Common myeloid progenitor, CD34-positive (primary cell): ENCODE results near the gene TRPT1.
A peak's percentile ranks its signal among the peaks of the same experiment; 100 is the strongest.

Experiments used
- CTCF ChIA-PET: fragments of 350-600 bp; sonication (Branson Sonifier 250); formaldehyde crosslinking; loops from one replicate; lab custom pipeline; 2021; ENCODE audit warnings: antibody characterized with exemption; lab: Charles Lee
- POLR2A ChIA-PET: fragments of 350-600 bp; sonication (Branson Sonifier 250); formaldehyde crosslinking; loops from one replicate; lab custom pipeline; 2021; ENCODE audit warnings: antibody characterized with exemption; lab: Charles Lee
- DNase-seq, 3 donors: peaks; one replicate each; pipeline versions ENCODE4 v3.0.0 to v3.0.0-alpha.2; 2013
- H3K27ac ChIP-seq, 2 experiments: 1 replicate in 1 of 2; 2 replicates in 1 of 2; pipeline ENCODE4 v1.7.0; 2013; ENCODE audit warnings: inconsistent platforms in 2 of 2, low read length in 2 of 2, mild to moderate bottlenecking in 2 of 2, low read depth in 1 of 2, moderate library complexity in 1 of 2; ENCODE audit not compliant: severe bottlenecking in 2 of 2, insufficient read depth in 1 of 2, poor library complexity in 1 of 2
- H3K27me3 ChIP-seq, 5 experiments: replicated peaks in 2 of 5; 1 replicate in 3 of 5; 2 replicates in 2 of 5; pipeline versions ENCODE4 v1.6.1 to v1.7.0; 2013; ENCODE audit warnings: low read length in 4 of 5, mild to moderate bottlenecking in 2 of 5, moderate library complexity in 2 of 5, inconsistent platforms in 1 of 5; ENCODE audit not compliant: insufficient read depth in 5 of 5, control insufficient read depth in 4 of 5
- H3K36me3 ChIP-seq, 4 experiments: 1 replicate in 2 of 4; 2 replicates in 2 of 4; pipeline versions ENCODE4 v1.6.1 to v1.7.0; 2013; ENCODE audit warnings: low read length in 3 of 4, control low read depth in 1 of 4, mild to moderate bottlenecking in 1 of 4; ENCODE audit not compliant: control insufficient read depth in 4 of 4, insufficient read depth in 4 of 4
- H3K4me1 ChIP-seq, 4 experiments: 1 replicate in 3 of 4; 2 replicates in 1 of 4; pipeline versions ENCODE4 v1.6.1 to v1.7.1; 2013; ENCODE audit warnings: low read length in 3 of 4, mild to moderate bottlenecking in 3 of 4, control low read depth in 1 of 4, inconsistent platforms in 1 of 4, moderate library complexity in 1 of 4; ENCODE audit not compliant: control insufficient read depth in 4 of 4, insufficient read depth in 4 of 4; ENCODE audit errors: control extremely low read depth in 1 of 4
- H3K4me3 ChIP-seq, 7 experiments: 1 replicate in 4 of 7; 2 replicates in 3 of 7; pipeline versions ENCODE4 v1.5.1 to v1.7.0; 2013; ENCODE audit warnings: mild to moderate bottlenecking in 7 of 7, low read length in 6 of 7, moderate library complexity in 6 of 7, inconsistent platforms in 2 of 7, low read depth in 2 of 7, control low read depth in 1 of 7; ENCODE audit not compliant: insufficient read depth in 4 of 7, control insufficient read depth in 1 of 7; ENCODE audit errors: extremely low read depth in 1 of 7
- H3K9me3 ChIP-seq, 5 experiments: 1 replicate in 4 of 5; 2 replicates in 1 of 5; pipeline versions ENCODE4 v1.6.1 to v1.7.1; 2013; ENCODE audit warnings: low read length in 4 of 5, mild to moderate bottlenecking in 2 of 5, inconsistent platforms in 1 of 5, low read depth in 1 of 5, moderate library complexity in 1 of 5; ENCODE audit not compliant: control insufficient read depth in 4 of 5, insufficient read depth in 2 of 5; ENCODE audit errors: control extremely low read depth in 1 of 5
- WGBS: methylation state at CpG from one replicate; pipeline ENCODE4 v1.1.5; 2013; ENCODE audit not compliant: insufficient coverage; 5-methylcytosine and 5-hydroxymethylcytosine counted together

The TRPT1 gene

DNA sequence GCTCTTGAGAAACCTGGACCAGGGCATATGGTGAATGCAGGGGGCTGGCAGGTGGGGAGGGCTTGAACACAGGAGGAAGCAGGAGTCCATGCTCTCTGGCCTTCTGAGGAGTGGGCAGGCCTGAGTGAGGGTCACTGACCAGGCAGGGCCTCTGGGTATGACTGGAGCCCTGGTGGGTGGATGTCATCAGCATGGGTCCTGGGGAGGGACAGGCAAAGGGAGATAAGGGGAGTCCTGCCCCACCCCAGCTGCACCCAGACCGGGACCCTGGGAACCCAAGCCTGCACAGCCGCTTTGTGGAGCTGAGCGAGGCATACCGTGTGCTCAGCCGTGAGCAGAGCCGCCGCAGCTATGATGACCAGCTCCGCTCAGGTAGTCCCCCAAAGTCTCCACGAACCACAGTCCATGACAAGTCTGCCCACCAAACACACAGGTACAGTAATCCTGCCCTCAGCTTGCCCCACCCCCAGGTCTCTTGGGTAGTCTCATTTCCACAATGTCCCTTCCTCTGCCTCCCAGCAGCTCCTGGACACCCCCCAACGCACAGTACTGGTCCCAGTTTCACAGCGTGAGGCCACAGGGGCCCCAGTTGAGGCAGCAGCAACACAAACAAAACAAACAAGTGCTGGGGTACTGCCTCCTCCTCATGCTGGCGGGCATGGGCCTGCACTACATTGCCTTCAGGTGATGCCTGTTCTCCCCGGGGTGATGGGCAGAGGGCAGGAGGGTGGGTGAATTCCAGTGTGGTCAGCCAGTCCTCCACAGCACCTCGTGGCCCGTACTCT is 6.4 kb upstream of the TRPT1 start:
- CTCF ChIA-PET = interaction anchor here (0.6 to 5.4 kb wide), 9 partner anchors 13 to 1367 kb away, joined by 3 to 58 read pairs (median 5); partner anchors contain the start of genes FERMT3 and PLCB3
- POLR2A ChIA-PET = interaction anchor here (1.2 to 3.1 kb wide), 2 partner anchors 9 to 26 kb away, joined by 3 to 12 read pairs; partner anchors contain the start of genes FERMT3 and FKBP2
- 90% methylated on average over 15 of the region's 15 CpGs for WGBS
- no peak overlapping the region for H3K4me3 ChIP-seq
- H3K36me3 ChIP-seq = peaks cover 0 to 5% (median 3%) of the 10 kb centered on the region in 4 experiments
- H3K27ac ChIP-seq = no peak overlapping the region
- H3K4me1 ChIP-seq = peaks cover 0 to 47% (median 44%) of the 10 kb centered on the region in 4 experiments
- no peak for DNase-seq
- H3K27me3 ChIP-seq = no peaks in the 10 kb centered on the region
- H3K9me3 ChIP-seq = no peaks in the 10 kb centered on the region

DNA sequence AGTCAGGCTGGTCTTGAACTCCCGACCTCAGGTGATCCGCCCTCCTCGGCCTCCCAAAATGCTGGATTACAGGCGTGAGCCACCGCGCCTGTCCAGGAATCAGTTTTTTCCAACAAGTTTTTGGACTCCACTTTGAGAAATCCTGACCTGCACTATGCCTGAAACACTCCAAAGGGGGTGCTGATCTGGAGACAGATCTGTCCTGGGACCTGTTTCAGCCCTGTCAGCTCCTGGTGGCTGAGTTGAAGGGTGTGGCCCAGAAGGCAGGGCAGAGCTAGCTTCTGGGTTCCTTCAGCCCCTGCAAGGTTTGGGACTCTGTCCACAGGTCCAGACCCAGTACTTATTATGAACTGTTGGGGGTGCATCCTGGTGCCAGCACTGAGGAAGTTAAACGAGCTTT is 5.6 kb upstream of the TRPT1 start:
- Histone ChIP-seq H3K36me3 (peaks cover 0 to 4% (median 0%) of the 10 kb centered on the region in 4 experiments), H3K27me3 (no peaks in the 10 kb centered on the region), H3K4me1 (peaks cover 0 to 56% (median 53%) of the 10 kb centered on the region in 4 experiments), H3K9me3 (no peaks in the 10 kb centered on the region), H3K27ac (no peak overlapping the region), H3K4me3 (peak overlapping the region in 1 of 7 experiments; percentile 21)
- CTCF ChIA-PET = interaction anchor here (0.9 to 5.4 kb wide), 5 partner anchors 16 to 71 kb away, joined by 3 to 58 read pairs (median 3); partner anchors contain the start of genes FERMT3 and PLCB3
- POLR2A ChIA-PET = interaction anchor here (1.2 to 3.1 kb wide), 3 partner anchors 10 to 25 kb away, joined by 3 to 12 read pairs (median 4); partner anchors contain the start of genes FERMT3 and FKBP2
- DNase-seq = no peak
- WGBS = 84% methylated on average over 6 of the region's 7 CpGs

DNA sequence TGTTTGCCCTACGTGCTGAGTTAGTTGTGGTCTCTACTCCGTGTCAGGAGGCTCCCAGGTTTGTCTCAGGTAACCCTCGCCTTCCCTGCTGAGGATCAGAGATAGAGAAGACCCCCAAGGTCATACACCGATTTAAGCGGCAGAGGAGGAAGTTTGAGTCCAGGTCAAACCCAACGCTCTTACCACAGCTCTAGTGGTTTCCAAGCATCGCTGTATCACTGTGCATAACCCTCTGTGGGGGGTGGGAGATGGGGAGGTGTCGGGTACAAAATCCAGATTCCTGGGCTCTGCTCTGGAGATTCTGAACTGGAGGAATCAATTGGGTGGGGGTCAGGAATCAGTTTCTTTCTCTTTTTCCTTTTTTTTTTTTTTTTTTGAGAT is 5.0 kb upstream of the TRPT1 start:
- CTCF ChIA-PET = interaction anchor here (0.5 to 5.4 kb wide), 3 partner anchors 20 to 70 kb away, joined by 4 to 58 read pairs (median 6); partner anchors contain the start of genes FERMT3 and PLCB3
- H3K4me1 ChIP-seq = peaks cover 0 to 59% (median 57%) of the 10 kb centered on the region in 4 experiments

DNA sequence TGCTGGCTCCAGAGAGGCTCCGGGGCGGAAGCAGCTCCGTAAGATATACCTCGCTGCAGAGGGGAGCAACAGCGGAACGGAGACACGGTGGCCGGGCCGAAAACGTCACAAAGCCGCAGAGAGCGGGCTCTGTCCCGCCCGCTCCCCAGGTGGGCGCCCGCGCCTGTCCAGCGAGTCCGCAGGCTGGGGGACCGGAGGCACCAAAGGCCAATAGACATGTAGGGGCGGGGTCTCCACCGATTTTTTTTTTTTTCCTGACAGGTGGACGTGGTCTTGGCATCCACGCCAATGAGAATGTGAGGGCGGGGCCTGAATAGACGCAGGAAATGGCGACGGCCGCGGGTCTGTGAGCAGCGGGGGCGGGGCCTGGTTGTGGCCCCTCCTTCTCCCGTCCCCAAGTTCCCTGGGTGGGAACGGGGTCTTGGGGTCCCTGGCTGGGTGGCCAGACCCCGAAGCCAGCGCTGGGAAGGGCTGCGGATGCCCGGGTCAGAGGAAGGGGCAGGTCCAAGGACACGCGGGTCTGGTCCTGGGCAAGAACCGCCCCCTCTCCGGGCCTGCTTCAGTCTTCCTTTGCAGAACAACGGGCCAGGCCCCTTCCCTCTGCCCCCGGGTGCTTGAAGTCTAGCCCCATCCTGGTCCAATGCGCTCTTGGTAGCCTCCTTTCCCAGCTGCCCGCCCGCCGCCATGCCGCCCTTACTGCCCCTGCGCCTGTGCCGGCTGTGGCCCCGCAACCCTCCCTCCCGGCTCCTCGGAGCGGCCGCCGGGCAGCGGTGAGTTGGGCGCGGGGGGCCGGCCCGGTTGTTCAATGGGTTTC is 4.4 kb upstream of the TRPT1 start, which contains the start of gene DNAJC4:
DNAJC4 (plus strand) TSS at position 378 of the 814 bp plus-strand sequence; CDS start at position 685, 307 bp downstream.
- WGBS = under 1% methylated on average over 60 of the region's 62 CpGs
- ChIA-PET CTCF (interaction anchor here (0.5 to 5.4 kb wide), 3 partner anchors 24 to 74 kb away, joined by 3 to 58 read pairs (median 4); partner anchors contain the start of gene FERMT3), POLR2A (interaction anchor here (0.6 to 3.1 kb wide), 5 partner anchors 11 to 71 kb away, joined by 3 to 12 read pairs (median 4); partner anchors contain the start of genes FERMT3 and FKBP2)
- peak within 1 kb of the TSS; percentile 72 to 92 (median 77) for H3K4me3 ChIP-seq
- H3K9me3 ChIP-seq = no peaks in the 10 kb centered on the region
- H3K4me1 ChIP-seq = peaks cover 0 to 60% (median 58%) of the 10 kb centered on the region in 4 experiments
- DNase-seq = peak; percentile 88 to 93 (median 92)
- peak within 1 kb of the TSS; percentile 40 to 83 for H3K27ac ChIP-seq
- H3K27me3 ChIP-seq = no peaks in the 10 kb centered on the region
- peaks cover 0 to 4% (median 0%) of the 10 kb centered on the region in 4 experiments for H3K36me3 ChIP-seq

More for the DNA sequence above, 5.0 kb upstream of the TRPT1 start:
- POLR2A ChIA-PET = interaction anchor here (1.2 to 3.1 kb wide), 4 partner anchors 10 to 24 kb away, joined by 3 to 12 read pairs (median 4); partner anchors contain the start of genes FERMT3 and FKBP2
- Histone ChIP-seq H3K36me3 (peaks cover 0 to 4% (median 0%) of the 10 kb centered on the region in 4 experiments), H3K4me3 (peak overlapping the region; percentile 72 to 92 (median 77)), H3K9me3 (no peaks in the 10 kb centered on the region), H3K27ac (peak overlapping the region in 1 of 2 experiments; percentile 83), H3K27me3 (no peaks in the 10 kb centered on the region)
- WGBS = 0% methylated on average over 3 of the region's 8 CpGs
- DNase-seq = peak; percentile 53 to 86 (median 83)

DNA sequence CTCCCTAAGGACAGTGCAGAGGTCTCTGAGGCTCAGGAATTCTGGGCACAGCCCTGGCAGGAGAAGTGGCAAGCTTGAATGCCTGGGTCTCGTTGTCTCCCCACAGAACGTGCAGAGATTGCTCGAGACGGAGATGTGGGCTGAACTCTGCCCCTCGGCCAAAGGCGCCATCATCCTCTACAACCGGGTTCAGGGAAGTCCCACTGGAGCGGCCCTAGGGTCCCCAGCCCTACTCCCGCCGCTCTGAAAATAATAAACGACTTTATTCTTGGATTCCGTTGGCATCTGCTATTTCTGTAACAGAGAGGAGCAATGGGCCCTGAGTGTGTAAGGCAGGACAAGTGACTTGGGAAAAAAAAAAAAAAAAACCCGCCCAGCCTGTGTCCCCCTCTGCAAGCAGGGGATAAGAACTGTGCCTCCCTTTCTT is 3.8 kb upstream of the TRPT1 start:
- 74% methylated on average over 9 of the region's 13 CpGs for WGBS
- peaks cover 0 to 60% (median 58%) of the 10 kb centered on the region in 4 experiments for H3K4me1 ChIP-seq
- no peaks in the 10 kb centered on the region for H3K9me3 ChIP-seq
- POLR2A ChIA-PET = interaction anchor here (0.8 to 3.1 kb wide), 4 partner anchors 11 to 75 kb away, joined by 3 to 12 read pairs (median 4); partner anchors contain the start of genes FERMT3 and FKBP2
- no peaks in the 10 kb centered on the region for H3K27me3 ChIP-seq
- H3K4me3 ChIP-seq = peak overlapping the region in 6 of 7 experiments; percentile 73 to 92 (median 82)
- peak overlapping the region in 1 of 2 experiments; percentile 83 for H3K27ac ChIP-seq
- no peak for DNase-seq
- peaks cover 0 to 4% (median 0%) of the 10 kb centered on the region in 4 experiments for H3K36me3 ChIP-seq
- CTCF ChIA-PET = interaction anchor here (1.2 to 5.4 kb wide), 3 partner anchors 24 to 75 kb away, joined by 3 to 58 read pairs (median 4); partner anchors contain the start of gene FERMT3
